Activated CD4-positive, alpha-beta T cell treated with anti-CD3 and anti-CD28 coated beads, Interleukin-2, amount 50 U/mL, for 48 hours (primary cell): ENCODE results near the gene SPATS1.

Source experiments
- DNase-seq, 2 experiments: peaks; one replicate each; pipeline ENCODE4 v3.0.0-alpha.2; 2020

Gene SPATS1, protein sequence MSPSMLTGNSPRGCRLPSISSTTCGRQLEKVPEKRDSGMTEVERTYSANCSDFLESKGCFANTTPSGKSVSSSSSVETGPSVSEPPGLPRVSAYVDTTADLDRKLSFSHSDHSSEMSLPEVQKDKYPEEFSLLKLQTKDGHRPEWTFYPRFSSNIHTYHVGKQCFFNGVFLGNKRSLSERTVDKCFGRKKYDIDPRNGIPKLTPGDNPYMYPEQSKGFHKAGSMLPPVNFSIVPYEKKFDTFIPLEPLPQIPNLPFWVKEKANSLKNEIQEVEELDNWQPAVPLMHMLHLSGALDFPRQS

DNA sequence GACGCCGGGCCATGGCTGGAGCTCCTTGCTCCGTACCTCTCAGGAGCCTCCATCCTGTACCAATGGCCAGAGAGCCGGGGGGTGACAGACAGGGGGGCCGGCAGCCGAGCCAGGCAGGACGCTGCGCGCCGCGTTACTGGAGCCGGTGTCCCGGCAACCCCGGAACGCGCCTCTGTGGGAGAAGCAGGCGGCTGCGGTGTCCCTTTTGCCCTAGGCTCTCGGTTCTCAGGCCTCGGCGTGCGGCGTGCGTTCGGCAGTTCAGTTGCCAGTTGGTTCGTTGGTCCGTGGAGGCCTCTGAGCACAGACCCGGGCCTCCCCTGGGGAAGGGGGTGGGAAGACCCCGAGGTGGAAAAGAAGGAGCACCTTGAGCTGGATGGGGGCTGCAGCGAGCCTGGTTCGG lies at the start of gene SPATS1:
SPATS1 (plus strand) TSS at position 162 of the 400 bp plus-strand sequence. CDS start 446 bp downstream, outside the sequence.
- no peak for DNase-seq

DNA sequence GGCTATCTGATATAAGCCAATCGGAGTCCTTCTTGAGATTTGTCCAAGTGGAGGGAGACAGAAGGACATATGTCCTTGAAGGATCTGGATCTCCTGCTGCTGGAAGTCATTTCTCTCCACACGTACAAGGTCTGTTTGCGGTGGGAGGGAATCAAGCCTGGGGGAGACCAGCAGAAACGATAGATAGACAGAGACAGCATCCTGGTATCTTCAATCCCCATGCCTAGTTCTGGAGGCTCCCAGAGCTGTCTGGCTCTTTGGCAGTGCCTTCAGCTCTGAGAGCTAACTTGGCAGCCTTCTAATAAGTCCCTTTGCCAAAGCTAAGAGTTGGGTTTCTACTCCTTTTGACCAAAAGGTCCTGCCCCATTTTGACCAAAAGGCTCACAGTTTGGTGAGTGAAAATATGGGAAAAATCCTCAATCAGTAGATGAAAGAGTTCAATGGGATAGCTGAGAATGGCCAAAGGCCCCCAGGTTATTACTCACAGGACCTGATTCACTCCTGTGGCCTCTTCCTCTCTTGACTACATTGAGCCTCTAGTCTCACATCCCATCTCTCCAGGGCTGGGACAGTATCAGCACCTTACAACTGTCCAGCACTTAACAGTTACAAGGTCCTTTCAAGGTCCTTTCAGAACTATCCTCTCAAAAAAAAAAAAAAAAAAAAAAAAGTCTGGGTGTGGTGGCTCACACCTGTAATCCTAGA lies 49.6 kb upstream of the SPATS1 start:
- no peak for DNase-seq

DNA sequence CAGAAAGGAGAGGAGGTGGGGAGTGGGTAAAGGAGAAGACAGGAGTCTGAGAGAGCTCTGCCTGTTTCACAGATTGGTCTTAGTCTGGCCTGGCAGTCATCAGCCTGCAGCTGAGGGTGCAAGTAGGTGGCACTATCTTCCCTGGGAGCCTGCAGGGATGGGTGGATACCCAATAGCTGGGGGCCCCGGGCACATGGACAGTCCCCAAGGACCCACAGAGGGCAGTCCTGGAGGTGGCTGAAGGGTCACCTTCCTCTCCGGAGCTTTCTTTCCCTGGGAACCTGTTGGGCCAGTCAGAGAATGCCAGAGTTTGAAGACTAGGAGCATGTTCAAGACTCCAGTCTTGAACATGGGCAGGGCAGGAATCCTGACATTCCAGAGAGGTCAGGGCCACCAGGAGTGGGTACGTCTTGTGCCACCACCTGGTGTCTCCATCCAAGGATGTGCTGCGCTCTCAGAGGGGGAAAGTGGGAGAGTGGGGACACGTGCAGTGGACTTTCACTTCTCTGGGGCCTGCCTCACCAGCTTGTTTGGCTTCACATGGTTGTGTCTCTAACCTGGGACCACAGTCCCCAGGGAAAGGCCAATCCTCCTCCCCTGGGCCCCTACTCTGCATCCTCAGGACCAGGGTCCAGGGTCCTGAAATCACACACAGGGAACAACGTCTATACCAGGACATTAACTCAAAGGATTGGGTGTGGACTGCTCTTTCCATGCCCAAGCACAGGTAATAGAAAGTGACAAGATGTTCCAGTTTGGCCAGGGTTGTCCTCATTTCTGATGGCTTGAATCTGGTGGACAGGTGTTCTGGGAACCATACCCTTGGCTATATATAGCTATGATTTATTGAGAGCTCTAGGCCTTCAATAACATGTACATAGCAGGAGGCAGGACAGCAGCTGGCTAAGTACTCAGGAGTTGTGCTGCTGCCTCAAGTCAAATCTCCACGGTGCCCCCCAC lies 47.3 kb upstream of the SPATS1 start:
- DNase-seq: no peak

DNA sequence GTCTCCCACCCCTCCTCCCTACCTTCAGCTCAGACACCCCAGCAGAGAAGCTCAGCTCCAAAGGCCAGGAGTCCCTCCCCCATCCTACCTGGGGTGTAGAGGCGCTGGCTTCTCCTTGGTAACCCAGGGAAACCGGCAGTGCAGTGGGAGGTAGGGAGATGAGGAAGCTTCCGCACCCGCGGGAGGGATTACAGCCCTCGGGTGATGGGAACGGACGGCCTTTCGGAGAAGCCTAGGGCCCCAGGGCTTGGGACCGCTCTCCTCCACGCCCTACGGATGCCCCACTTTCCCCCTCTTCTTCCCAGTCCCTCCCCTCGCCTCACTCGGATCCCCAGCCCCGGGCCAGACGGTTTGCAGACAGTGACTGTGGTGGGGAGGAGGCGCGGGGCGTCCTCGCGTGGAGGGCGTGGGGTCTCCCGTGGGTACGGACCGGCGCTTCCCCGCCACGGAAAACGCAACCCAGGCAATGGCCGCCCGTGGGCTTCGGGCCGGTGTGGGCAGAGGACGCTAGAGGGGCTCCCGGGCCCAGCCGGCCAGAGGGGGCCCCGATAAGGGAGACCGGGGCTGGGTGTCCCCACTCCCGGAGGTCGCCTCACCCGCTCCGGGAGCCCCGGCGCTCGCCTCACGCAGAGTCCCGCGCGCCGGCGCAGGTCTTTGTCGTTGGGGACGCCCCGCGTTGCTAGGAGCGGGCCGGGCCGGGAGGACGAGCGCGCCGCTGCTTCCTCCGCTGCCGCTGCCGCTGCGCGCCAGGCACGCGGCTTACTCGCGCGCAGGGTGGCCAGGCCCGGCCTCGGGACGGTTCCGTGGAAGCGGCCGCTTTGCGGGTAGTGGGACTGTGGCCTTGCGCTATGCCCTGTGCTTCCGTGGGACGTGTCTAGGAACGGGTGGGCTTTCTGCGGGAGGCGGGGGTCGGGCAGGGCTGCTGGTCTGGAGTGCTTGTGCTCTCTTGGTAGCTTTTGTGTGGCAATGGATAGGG lies 45.1 kb upstream of the SPATS1 start:
- peak; percentile 49 to 60 for DNase-seq

DNA sequence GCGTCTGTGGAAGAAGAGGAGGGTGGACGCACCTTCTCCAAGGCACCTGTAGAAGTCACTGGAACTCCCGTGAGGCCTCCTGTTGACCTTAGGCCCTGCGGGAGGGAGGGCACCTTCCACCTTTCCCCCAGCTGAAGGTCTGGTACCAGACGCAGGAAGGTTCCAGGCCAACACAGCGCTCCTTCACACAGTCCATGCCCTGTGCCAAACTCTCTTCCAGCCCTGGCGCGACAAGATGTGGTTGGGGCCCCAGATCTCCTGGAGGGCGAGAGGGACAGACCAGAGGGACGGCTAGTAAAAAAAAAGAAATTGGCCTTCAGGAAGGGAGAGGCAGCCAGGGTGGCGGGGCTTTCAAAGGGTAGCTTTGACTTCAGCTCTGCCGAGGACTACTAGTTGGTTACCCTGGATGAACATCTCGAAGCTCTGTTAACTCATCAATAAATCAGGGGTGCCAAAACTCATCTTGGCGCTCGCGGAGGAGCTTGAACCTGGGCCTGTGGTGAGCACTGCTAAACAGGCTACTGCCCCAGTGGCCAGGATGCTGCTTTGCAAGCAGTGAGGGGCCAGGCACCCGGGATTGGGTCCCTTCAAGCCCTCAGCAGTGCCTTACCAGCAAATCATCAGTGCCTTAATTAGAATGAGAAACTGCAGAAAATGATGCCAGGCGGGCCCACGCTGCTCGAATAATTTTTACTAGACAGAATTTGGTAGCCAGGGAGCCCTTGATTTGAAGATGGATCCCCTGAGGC lies 44.2 kb upstream of the SPATS1 start:
- DNase-seq: no peak

DNA sequence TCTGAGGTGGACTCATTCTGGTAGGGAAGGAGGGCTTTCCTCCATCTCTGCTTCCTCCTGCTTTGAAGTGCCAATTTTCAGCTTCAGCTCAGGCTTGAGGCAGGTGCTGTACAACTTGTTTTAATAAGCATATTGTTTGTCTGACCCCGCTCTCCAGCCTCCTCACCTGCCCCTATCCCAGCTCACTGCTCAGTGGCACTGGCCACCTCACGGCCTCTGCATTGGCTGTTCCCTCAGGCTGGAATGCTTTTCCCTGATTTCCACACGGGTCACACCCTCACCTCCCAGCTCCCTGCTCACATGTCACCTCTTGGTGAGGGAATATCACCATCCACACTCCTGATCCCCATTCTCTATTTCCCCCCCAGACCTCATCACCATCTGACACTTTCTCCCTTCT lies 43.6 kb upstream of the SPATS1 start:
- DNase-seq: no peak

DNA sequence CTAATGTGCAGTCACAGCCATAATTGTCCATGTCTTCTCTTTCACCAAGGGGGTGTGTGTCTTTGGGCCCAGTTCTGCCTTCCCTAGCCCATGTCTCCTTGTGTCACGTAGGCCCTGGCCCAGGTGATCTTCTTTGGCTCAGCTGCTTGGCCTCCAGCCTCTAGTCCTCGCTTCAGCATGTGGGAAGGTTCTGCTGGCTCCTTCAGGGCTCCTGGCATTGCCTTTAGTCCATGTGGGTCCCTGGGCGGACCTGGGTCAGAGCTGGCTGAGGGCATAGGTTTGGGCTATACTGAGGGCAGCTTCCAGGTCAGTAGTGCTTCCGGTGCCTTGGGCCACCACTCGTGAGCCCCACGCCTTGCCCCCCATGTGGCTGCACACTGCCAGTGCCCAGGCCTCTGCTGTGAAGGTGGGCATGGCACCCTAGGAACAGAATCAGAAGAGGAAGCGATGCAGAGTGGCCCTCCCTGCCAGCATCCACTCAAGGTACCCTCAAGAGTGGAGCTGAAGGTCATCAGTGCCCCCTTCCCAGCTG lies 42.1 kb upstream of the SPATS1 start:
- DNase-seq: no peak

DNA sequence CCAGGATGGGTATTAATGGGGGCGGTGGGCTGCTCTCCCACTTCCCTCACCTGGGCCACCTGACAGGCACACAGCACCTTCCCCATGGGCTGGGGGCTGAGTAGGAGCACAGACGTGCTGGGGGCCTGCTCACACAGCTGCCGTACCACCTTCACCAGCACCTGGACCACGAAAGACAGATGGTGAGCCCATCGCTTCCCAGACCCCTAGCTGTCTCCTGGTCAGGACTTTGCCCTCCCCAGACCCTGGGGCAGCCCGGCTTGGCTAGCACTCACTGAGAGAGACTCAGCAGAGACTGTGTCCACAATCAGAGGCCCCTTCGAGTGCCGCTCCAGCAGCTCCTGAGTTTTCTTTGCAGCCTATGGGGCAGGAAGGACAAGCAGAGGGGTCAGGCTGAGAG lies 41.3 kb upstream of the SPATS1 start:
- no peak for DNase-seq

DNA sequence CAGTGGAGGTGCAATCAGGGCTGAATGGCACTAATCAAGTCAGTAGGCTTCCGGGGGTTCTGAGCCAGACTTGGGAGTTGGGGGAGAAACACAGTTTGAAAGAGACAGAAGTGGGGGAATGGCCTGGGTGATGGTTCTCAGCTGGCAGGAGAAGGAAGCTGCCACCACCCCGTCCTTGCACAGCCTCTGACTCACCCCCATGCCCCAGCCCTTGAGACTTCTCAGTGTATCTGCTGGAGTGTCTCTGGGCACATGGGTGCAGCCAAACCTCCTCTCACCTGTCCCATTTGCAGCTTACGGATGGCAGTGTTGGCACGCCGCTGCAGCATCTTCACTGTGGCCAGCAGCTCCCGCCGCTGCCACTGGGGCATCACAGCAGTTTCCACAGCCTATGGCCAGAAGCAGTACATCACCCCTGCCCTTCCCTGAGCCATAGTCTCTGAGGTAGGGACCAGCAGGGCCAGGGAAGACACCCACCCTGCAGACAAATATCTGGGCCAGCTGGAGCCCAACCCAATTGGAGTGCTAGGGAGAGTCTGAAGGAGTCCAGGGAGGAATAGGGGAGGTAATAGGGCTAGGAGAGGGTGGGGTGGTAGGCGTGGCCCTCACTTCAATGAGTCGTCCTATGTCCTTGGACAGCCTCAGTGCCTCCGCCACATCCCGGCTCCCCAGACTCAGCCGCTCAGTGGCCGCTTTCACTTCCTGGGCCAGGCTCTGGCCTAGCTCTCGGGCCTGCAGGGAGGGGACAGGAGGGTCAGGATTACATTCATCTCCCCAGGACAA lies 40.5 kb upstream of the SPATS1 start:
- no peak for DNase-seq

DNA sequence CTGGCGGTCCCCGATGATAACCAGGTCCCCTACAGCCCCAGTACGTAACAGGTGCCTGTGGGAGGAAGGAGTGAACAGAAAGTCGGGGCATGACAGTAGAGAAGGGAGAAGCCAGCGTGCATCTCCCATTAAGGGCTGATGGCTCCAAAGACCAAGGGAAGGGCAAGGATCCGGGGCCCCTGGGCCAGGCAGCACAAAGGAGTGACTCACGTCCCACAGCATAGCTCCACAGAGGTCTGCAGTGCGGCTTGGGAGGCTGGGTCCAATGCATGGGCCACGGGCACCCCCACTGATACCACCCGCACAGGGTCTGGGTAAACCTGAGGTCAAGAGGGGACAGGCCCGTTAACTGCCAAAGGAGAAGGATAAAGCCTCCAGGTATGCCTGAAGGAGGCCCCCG lies 39.6 kb upstream of the SPATS1 start:
- no peak for DNase-seq

DNA sequence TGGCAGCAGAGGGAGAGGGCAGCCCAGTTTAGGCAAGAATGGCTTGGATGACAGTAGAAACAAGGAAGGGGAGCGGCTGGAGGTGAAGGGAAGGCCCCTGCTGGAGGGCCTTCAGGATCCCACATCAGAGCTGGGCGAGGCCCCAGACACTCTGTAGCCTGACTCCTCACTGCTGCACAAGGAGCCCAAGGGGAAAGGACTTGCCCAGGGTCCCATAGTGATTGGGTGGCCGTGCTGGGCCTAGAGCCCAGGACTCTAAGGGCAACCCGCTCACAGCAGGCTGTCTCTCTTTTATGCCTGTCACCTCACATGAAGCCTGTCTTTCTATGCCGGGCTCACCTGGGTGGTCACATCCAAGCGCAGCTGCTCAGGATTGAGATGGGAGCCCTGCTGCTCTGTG lies 38.6 kb upstream of the SPATS1 start:
- no peak for DNase-seq

DNA sequence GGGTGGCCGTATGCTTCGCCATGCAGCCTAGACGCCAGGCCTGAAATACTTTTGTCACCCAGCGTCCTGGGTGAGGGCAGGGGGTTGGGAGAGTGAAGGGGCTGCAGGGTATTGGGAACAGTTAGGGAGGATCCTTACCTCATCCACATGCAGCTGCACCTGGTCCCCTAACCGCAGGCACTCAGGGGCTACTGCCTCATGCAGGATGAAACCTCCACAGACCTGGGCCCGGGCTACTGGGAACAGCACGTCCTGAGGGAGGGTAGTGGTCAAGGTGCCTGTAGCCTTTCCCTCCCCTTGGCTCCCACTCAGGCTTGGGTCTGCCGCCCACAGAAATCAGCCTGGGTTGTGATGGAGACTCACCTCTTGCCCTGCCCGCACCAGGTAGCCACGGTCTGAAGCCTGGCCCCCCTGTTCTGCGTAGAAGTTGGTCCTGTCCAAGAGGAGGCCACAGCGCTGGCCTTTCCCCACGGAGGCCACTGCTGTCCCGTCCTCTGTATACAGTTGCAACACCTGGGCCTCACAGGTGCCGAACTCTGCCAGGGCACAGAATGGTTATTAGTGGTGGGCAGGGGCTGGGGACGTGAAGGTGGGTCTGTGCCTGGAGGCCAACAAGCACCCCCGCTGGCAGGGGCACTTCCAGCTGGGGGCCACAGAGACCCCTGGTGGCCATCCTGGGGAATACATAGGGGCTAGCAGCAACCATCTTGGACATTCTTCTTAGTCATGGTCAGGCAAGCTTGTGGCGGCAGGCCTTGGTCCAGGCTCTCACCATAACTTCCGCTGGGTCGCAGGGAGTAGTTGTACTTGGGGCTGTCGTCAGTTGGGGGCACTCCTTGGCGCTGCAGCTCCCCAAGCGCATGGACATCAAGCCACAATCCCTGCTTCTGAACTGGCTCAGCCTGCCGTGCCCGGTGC lies 37.9 kb upstream of the SPATS1 start:
- peak; percentile 26 to 45 for DNase-seq

DNA sequence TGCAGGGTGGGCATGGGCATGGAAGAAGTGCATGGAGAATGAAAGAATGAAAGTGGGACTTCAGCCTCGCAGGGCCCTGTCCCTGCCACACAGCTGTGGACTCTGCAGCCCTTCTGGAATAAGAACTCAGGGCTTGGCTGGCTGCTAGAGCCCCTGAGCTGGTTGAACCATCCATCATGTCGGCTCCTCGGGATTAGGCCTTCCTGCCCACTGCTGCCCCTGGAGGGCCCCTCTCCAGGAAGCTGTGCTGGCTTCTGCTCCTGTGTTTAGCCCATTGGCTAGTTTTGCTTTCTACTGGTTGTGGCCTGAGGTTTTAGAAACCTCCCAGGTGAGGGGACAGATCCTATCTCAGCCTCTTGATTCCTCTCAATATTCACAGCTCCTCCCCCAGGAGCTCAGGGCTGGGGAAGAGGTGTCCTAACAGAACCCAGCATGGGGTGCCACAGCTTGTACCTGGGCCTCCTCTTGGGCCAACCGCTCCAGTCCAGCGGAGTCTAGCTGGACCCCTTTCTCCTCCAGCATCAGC lies 37.2 kb upstream of the SPATS1 start:
- no peak for DNase-seq

DNA sequence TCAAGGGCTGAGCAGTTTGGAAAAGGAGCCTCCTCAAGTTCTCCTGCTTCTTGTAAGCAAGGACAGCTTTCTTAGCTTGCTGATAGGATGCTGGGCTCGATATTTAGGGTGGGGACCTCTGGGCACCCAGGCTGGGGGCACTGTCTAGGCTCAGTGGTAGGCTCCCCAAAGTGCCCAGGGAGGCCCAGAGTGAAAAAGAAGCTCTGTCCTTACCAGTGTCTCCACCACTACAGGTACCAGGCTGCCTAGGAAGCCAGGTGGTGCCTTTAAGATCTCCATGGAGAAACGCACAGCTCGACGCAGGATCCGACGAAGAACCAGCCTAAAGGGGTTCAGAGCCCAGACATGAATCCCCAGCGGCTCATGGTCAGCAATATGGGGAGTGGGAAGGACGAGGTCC lies 35.7 kb upstream of the SPATS1 start:
- DNase-seq: no peak

DNA sequence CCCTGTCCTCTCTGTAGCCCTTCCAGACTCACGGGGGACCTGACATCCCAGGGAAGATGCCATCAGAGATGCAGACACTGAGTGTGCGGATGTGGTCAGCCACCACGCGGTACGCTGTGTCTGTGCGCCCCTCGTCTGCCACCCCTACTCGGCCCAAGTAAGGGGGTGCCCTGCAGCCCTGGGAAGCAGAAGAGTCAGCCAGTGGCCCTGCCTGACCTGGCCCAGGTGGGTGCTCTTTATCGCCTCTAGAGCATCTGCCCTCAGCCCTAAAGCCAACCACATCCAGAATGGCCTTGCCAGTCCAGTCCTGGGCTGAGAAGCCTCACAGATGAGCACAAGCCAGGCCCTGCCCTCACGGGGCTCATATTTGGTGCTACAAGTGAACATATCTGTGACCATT lies 35.2 kb upstream of the SPATS1 start:
- no peak for DNase-seq

DNA sequence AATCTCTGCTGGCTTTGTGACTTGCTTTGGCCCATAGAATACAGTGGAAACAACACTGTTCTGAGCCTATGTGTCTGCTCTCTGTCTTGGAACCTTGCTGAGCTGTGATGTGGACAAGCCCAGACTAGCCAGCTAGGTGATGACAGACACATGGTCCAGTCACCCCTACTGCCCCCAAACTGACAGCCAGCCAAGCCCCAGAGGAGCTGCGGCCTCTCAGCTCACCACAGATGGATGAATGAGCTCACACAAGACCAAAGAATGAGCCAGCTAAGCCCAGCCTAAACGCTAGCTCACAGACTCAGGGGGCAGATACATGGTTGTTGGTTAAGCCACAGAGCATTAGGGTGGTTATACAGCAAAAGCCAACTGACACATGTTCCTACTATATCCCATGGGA lies 33.4 kb upstream of the SPATS1 start:
- DNase-seq: no peak

DNA sequence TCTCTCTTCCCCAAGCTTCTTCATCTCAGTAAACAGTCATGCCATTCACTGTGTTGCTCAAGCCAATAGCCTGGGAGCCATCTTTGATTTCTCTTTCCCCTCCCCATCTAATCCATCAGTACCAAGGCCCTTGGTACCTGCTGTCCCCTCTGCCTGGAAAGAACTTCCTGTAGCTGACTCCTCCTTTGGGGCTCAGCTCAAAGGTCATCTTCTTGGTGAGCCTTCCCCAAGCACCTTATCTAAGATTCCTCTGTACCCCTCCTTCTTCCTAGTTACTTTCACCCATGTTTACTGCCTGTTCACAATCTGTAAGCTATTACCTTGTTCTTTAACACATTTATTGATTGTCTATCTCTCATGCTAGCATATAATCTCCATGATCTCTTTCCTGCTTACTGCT lies 32.8 kb upstream of the SPATS1 start:
- no peak for DNase-seq

DNA sequence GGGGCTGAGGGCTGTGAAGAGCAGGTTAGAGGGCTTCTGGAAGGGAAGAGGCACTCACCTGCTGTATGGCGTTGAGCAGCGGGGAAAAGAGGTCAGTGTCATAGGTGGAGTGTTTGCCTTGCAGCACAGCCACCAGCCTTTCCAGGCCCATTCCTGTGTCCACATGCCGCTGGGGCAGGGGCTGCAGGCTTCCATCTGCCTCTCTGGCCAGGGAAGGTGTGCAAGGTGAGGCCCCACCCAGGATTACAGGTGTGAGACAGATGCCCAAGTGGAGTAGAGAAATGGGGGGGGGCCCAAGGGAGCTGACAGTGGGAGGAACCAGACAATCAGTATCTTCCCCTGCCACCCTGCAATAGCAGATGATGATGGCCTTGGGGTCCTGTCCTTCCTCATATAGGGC lies 32.2 kb upstream of the SPATS1 start:
- DNase-seq: no peak

DNA sequence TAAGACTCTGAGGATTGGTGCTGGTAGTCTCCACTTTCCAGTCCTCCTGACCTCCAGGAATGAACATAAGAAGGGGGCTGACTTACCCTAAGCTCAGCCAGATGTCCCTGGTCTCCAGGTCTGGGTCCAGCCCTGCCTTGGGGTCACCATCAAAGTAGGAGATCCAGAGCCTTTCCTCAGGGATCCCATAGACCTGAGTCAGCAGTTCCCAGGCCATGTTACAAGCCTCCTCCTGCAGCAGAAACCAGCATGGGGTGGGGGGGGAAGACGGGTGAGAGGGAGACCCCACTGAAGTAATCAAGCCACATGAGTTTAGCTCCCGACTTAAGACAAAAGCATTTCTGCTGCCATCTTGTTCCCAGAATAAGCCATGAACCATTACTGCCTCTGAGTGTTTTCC lies 31.1 kb upstream of the SPATS1 start:
- DNase-seq: no peak
